OCI-LY1 (cell line): ENCODE results near the gene NHLRC4.

Source experiments
- CTCF ChIP-seq: fragments of 200-600 bp; sonication (generic), shearing (Covaris generic); IDR thresholded peaks from 2 replicates; pipeline ENCODE4 v1.5.1; 2017; ENCODE audit warnings: mild to moderate bottlenecking, antibody characterized with exemption, low read length, moderate library complexity, mixed read lengths
- EZH2 ChIP-seq: fragments of 200-600 bp; sonication (generic), shearing (Covaris generic); IDR thresholded peaks from 2 replicates; pipeline ENCODE4 v1.8.0; 2017; ENCODE audit warnings: borderline replicate concordance, mixed run types, mild to moderate bottlenecking, antibody characterized with exemption, low read length, moderate library complexity, mixed read lengths

GRCh38 chr16:569445-570254 lies 2.8 kb downstream of the NHLRC4 start, which contains the start of gene PIGQ:
- TF ChIP-seq CTCF (no peak), EZH2 (no peak)
